AG09309 (cell line): Measurements from ENCODE around the gene SIX5.
"Not testable (repeated sequence)": the region's sequence is repeated elsewhere in the genome, so short reads cannot be mapped to it uniquely, and the experiment has no call there.

Source experiments
- DNase-seq: peaks from one replicate; pipeline ENCODE4 v3.0.0-alpha.2; 2010; ENCODE audit warnings: low read depth
- H3K4me3 ChIP-seq: 2 replicates; pipeline ENCODE4 v1.5.1; 2011; ENCODE audit warnings: mild to moderate bottlenecking, low read depth, low read length, moderate library complexity; ENCODE audit not compliant: control insufficient read depth
- CTCF ChIP-seq: IDR thresholded peaks from 2 replicates; pipeline ENCODE4 v1.5.1; 2011; ENCODE audit warnings: mild to moderate bottlenecking, low read depth, low read length, inconsistent platforms; ENCODE audit not compliant: insufficient read depth, control insufficient read depth; ENCODE audit errors: missing control alignments

Gene SIX5

GRCh38 chr19:45804140-45804958 is 35.3 kb upstream of the SIX5 start:
- no peak overlapping the region for H3K4me3 ChIP-seq
- no peak for DNase-seq
- no peak for TF ChIP-seq CTCF

- no peak overlapping the region for H3K4me3 ChIP-seq
- DNase-seq = no peak
- TF ChIP-seq CTCF = no peak
Measured at GRCh38 chr19:45801603-45802175, 32.6 kb upstream of the SIX5 start.

GRCh38 chr19:45800070-45800553 is 31.1 kb upstream of the SIX5 start:
- no peak for TF ChIP-seq CTCF

GRCh38 chr19:45799541-45799940 is 30.5 kb upstream of the SIX5 start:
- not testable (repeated sequence) for DNase-seq

More at GRCh38 chr19:45800070-45800553, 31.1 kb upstream of the SIX5 start:
- H3K4me3 ChIP-seq = no peak overlapping the region
- DNase-seq = no peak

GRCh38 chr19:45798995-45799517 is 30.0 kb upstream of the SIX5 start:
- TF ChIP-seq CTCF = peak; percentile 81
- DNase-seq = peak; percentile 57
- H3K4me3 ChIP-seq = no peak overlapping the region

More at GRCh38 chr19:45799541-45799940, 30.5 kb upstream of the SIX5 start:
- not testable (repeated sequence) for H3K4me3 ChIP-seq

- no peak overlapping the region for H3K4me3 ChIP-seq
- no peak for DNase-seq
- no peak for TF ChIP-seq CTCF
Measured at GRCh38 chr19:45794627-45795026, 25.6 kb upstream of the SIX5 start.

GRCh38 chr19:45793876-45794275 is 24.8 kb upstream of the SIX5 start:
- no peak for DNase-seq
- H3K4me3 ChIP-seq = no peak overlapping the region
- TF ChIP-seq CTCF = no peak
